HG03097 (cell line): ENCODE data around the gene CNST.
"Not testable (repeated sequence)": the region's sequence is repeated elsewhere in the genome, so short reads cannot be mapped to it uniquely, and the experiment has no call there.

Experiments used
- ATAC-seq: cut with Tn5 transposase; IDR thresholded peaks from one replicate; pipeline ENCODE4 v1.9.1; 2021; ENCODE audit not compliant: unreplicated experiment, low FRiP score

The CNST gene

GRCh38 chr1:246552110-246552509, 14.1 kb upstream of the CNST start:
- no peak for ATAC-seq

GRCh38 chr1:246554201-246554600, 12.1 kb upstream of the CNST start:
- no peak for ATAC-seq

- ATAC-seq: no peak
Measured at GRCh38 chr1:246558041-246558440, 8.2 kb upstream of the CNST start.

GRCh38 chr1:246559310-246559709, 6.9 kb upstream of the CNST start:
- ATAC-seq: no peak

GRCh38 chr1:246560833-246561232, 5.4 kb upstream of the CNST start:
- not testable (repeated sequence) for ATAC-seq

GRCh38 chr1:246564839-246565750, 1.2 kb upstream of the CNST start:
- ATAC-seq: no peak

- ATAC-seq: no peak
Measured at GRCh38 chr1:246565751-246566127, 517 bp upstream of the CNST start.

- peak; percentile 12 for ATAC-seq
Measured at GRCh38 chr1:246566813-246567645, 773 bp downstream of the CNST start.

GRCh38 chr1:246567646-246568235, 1.5 kb downstream of the CNST start:
- ATAC-seq: no peak

GRCh38 chr1:246569248-246570238, 3.3 kb downstream of the CNST start:
- no peak for ATAC-seq

GRCh38 chr1:246571309-246571708, 5.1 kb downstream of the CNST start:
- not testable (repeated sequence) for ATAC-seq

- ATAC-seq: no peak
Measured at GRCh38 chr1:246571953-246572352, 5.7 kb downstream of the CNST start.

GRCh38 chr1:246572785-246573184, 6.5 kb downstream of the CNST start:
- ATAC-seq: no peak

- no peak for ATAC-seq
Measured at GRCh38 chr1:246573491-246573890, 7.2 kb downstream of the CNST start.

GRCh38 chr1:246576709-246577032, 10.4 kb downstream of the CNST start:
- ATAC-seq: no peak

- no peak for ATAC-seq
Measured at GRCh38 chr1:246577082-246577719, 10.9 kb downstream of the CNST start.

- ATAC-seq: no peak
Measured at GRCh38 chr1:246577720-246578106, 11.5 kb downstream of the CNST start.

- ATAC-seq: no peak
Measured at GRCh38 chr1:246579818-246580217, 13.6 kb downstream of the CNST start.

GRCh38 chr1:246580497-246581370, 14.5 kb downstream of the CNST start:
- no peak for ATAC-seq
